Measurements from ENCODE around the gene ACTR3. TPM values are rescaled to one million over a fixed set of nuclear protein-coding genes. Genes with fewer than 3 reads are reported as not detected.

Gene ACTR3
- total RNA-seq, 1 donor, result 236 TPM

- no peak for TF ChIP-seq CTCF (IDR thresholded peaks at IDR 0.05; ENCODE audit: insufficient read depth, low read length)
- H3K4me3 ChIP-seq (ENCODE audit: low read depth, low read length), result no peak overlapping the region
- no peak for DNase-seq (ENCODE audit: low read depth)
Measured at GRCh38 chr2:113977060-113977659, 87.3 kb downstream of the ACTR3 start.

GRCh38 chr2:113977660-113978523 is 88.0 kb downstream of the ACTR3 start:
- peak; percentile 54 for TF ChIP-seq CTCF (IDR thresholded peaks at IDR 0.05; ENCODE audit: insufficient read depth, low read length)
- DNase-seq (ENCODE audit: low read depth), result peak; percentile 57
- H3K4me3 ChIP-seq (ENCODE audit: low read depth, low read length), result no peak overlapping the region

GRCh38 chr2:113978524-113979190 is 88.8 kb downstream of the ACTR3 start:
- no peak for DNase-seq (ENCODE audit: low read depth)
- TF ChIP-seq CTCF (IDR thresholded peaks at IDR 0.05; ENCODE audit: insufficient read depth, low read length), result no peak
- no peak overlapping the region for H3K4me3 ChIP-seq (ENCODE audit: low read depth, low read length)

- no peak overlapping the region for H3K4me3 ChIP-seq (ENCODE audit: low read depth, low read length)
- no peak for DNase-seq (ENCODE audit: low read depth)
- peak; percentile 31 for TF ChIP-seq CTCF (IDR thresholded peaks at IDR 0.05; ENCODE audit: insufficient read depth, low read length)
Measured at GRCh38 chr2:113979191-113980128, 89.6 kb downstream of the ACTR3 start.

- H3K4me3 ChIP-seq (ENCODE audit: low read depth, low read length), result no peak overlapping the region
- peak; percentile 90 for DNase-seq (ENCODE audit: low read depth)
- no peak for TF ChIP-seq CTCF (IDR thresholded peaks at IDR 0.05; ENCODE audit: insufficient read depth, low read length)
Measured at GRCh38 chr2:113980946-113981345, 91.1 kb downstream of the ACTR3 start.
